Parathyroid adenoma (tissue), 2 donors: ENCODE results near the gene HOMER1.
A peak's percentile ranks its signal among the peaks of the same experiment; 100 is the strongest.
"Not testable (repeated sequence)": the region's sequence is repeated elsewhere in the genome, so short reads cannot be mapped to it uniquely, and the experiment has no call there.

Experiments used
- H2AFZ ChIP-seq: fragments of 300-600 bp; sonication (generic); one replicate; pipeline ENCODE4 v1.7.0; 2017; ENCODE audit warnings: antibody characterized with exemption, mild to moderate bottlenecking
- H3K27ac ChIP-seq: fragments of 300-600 bp; sonication (generic); one replicate; pipeline ENCODE4 v1.7.0; 2017
- H3K27me3 ChIP-seq: fragments of 300-600 bp; sonication (generic); one replicate; pipeline ENCODE4 v1.7.0; 2017; ENCODE audit warnings: low read length; ENCODE audit not compliant: control insufficient read depth, insufficient read depth
- H3K36me3 ChIP-seq: fragments of 300-600 bp; sonication (generic); one replicate; pipeline ENCODE4 v1.7.0; 2017; ENCODE audit warnings: low read length; ENCODE audit not compliant: control insufficient read depth, insufficient read depth
- H3K4me1 ChIP-seq: fragments of 300-600 bp; sonication (generic); one replicate; pipeline ENCODE4 v1.7.0; 2017; ENCODE audit warnings: control low read depth
- H3K4me2 ChIP-seq: fragments of 300-600 bp; sonication (generic); one replicate; pipeline ENCODE4 v1.7.0; 2017; ENCODE audit warnings: low read length
- H3K4me3 ChIP-seq: fragments of 300-600 bp; sonication (generic); one replicate; pipeline ENCODE4 v1.7.0; 2017; ENCODE audit warnings: low read depth, low read length
- H3K79me2 ChIP-seq: fragments of 300-600 bp; sonication (generic); one replicate; pipeline ENCODE4 v1.7.0; 2017; ENCODE audit warnings: control low read depth
- H3K9ac ChIP-seq: fragments of 300-600 bp; sonication (generic); one replicate; pipeline ENCODE4 v1.7.0; 2017; ENCODE audit warnings: mild to moderate bottlenecking
- H3K9me3 ChIP-seq: fragments of 300-600 bp; sonication (generic); one replicate; pipeline ENCODE4 v1.7.0; 2017; ENCODE audit warnings: low read length; ENCODE audit not compliant: control insufficient read depth
- CTCF ChIP-seq: fragments of 300-600 bp; sonication (generic); IDR thresholded peaks from one replicate; pipeline ENCODE4 v1.7.0; 2017; ENCODE audit warnings: antibody characterized with exemption, mild to moderate bottlenecking
- donor health status: primary hyperparathyroidism.

HOMER1 gene

DNA sequence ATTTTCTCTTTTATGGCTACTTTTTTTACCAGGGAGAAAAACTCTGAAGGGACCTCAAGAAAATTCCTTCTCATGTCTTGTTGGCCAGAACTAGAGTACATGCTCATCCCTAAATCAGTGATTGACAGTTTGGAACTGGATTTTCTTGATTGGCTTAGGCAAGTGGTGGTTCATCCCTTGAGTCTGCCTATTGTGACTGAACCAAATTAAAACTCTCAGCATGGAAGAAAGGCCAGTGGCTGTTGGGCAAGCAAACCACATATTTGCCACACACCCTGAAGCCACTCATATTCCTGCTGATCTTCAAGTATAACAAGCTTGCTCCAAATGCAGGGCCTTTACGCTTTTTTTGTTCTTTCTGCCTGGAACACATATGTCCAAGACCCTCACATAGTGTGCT is 7.2 kb upstream of the HOMER1 start:
- H3K4me3 ChIP-seq: no peak overlapping the region
- no peaks in the 10 kb centered on the region for H3K9me3 ChIP-seq
- H2AFZ ChIP-seq: no peak overlapping the region
- no peaks in the 10 kb centered on the region for H3K36me3 ChIP-seq
- no peak overlapping the region for H3K27ac ChIP-seq
- no peaks in the 10 kb centered on the region for H3K27me3 ChIP-seq
- no peak for TF ChIP-seq CTCF
- no peaks in the 10 kb centered on the region for H3K79me2 ChIP-seq
- H3K4me1 ChIP-seq: peaks cover 4% of the 10 kb centered on the region
- no peak overlapping the region for H3K9ac ChIP-seq
- H3K4me2 ChIP-seq: no peak overlapping the region

GRCh38 chr5:79518718-79519117 is 4.8 kb upstream of the HOMER1 start:
- Histone ChIP-seq H2AFZ (peak overlapping the region; percentile 64), H3K9ac (no peak overlapping the region), H3K9me3 (no peaks in the 10 kb centered on the region), H3K4me3 (no peak overlapping the region), H3K27me3 (no peaks in the 10 kb centered on the region), H3K4me2 (no peak overlapping the region), H3K4me1 (peaks cover 4% of the 10 kb centered on the region), H3K79me2 (no peaks in the 10 kb centered on the region), H3K27ac (peak overlapping the region; percentile 76), H3K36me3 (no peaks in the 10 kb centered on the region)
- no peak for TF ChIP-seq CTCF

GRCh38 chr5:79517601-79518000 is 3.7 kb upstream of the HOMER1 start:
- H3K9ac ChIP-seq: no peak overlapping the region
- no peak overlapping the region for H3K4me2 ChIP-seq
- no peak overlapping the region for H3K4me3 ChIP-seq
- H3K27ac ChIP-seq: peak overlapping the region; percentile 76
- H3K9me3 ChIP-seq: no peaks in the 10 kb centered on the region
- TF ChIP-seq CTCF: no peak
- peaks cover 4% of the 10 kb centered on the region for H3K4me1 ChIP-seq
- H3K36me3 ChIP-seq: no peaks in the 10 kb centered on the region
- H3K79me2 ChIP-seq: no peaks in the 10 kb centered on the region
- no peak overlapping the region for H2AFZ ChIP-seq
- H3K27me3 ChIP-seq: no peaks in the 10 kb centered on the region

DNA sequence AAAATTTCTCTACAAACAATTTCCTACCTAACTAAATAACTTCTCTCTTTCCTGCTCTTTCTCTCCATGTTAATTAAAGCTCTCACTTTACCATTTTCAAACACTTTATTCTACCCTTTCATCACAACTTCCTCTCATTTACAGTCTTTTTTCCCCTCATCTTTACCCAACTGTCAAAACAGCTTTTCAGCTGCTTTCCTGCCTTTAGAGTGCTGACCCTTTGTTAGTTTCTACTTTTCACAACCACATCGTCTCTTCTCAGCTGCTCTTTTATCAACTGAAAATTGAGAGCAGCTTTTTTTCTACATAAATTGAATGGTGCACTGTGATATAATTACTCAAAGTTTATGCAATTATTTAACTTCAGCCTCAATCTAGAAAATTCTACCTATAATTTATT is 3.1 kb upstream of the HOMER1 start:
- Histone ChIP-seq H3K9me3 (no peaks in the 10 kb centered on the region), H3K9ac (no peak overlapping the region), H3K4me2 (no peak overlapping the region), H3K36me3 (no peaks in the 10 kb centered on the region), H3K27ac (no peak overlapping the region), H2AFZ (no peak overlapping the region), H3K4me1 (peaks cover 4% of the 10 kb centered on the region), H3K79me2 (no peaks in the 10 kb centered on the region), H3K27me3 (no peaks in the 10 kb centered on the region), H3K4me3 (no peak overlapping the region)
- no peak for TF ChIP-seq CTCF

GRCh38 chr5:79516331-79516730 is 2.4 kb upstream of the HOMER1 start:
- H3K27me3 ChIP-seq, H3K27ac ChIP-seq, H2AFZ ChIP-seq, H3K36me3 ChIP-seq, H3K9me3 ChIP-seq, H3K4me3 ChIP-seq, H3K79me2 ChIP-seq, H3K4me2 ChIP-seq, H3K9ac ChIP-seq, H3K4me1 ChIP-seq: not testable (repeated sequence)
